ENCODE data around the gene ZBTB20. TPM values are rescaled to one million over a fixed set of nuclear protein-coding genes. Genes with fewer than 3 reads are reported as not detected.

ZBTB20 gene
- polyA plus RNA-seq, 1 of the 3 experiments (the other 2 are of a cell fraction) = 0.43 TPM

DNA sequence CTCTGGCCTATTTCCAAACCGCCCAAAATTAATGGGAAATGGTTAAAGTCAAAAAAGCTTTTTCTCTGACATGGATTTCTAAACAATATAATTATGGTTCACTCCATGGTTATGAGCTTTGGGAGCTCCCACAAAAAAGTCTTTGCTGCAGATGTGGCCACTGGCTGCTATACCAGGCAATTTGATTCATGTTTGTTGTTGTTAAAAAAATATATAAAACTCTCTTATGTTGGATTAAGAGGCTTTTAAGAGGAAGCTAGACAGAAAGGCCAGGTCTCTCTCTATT is 594.6 kb downstream of the ZBTB20 start (continued):
- TF ChIP-seq, protein P1, sequence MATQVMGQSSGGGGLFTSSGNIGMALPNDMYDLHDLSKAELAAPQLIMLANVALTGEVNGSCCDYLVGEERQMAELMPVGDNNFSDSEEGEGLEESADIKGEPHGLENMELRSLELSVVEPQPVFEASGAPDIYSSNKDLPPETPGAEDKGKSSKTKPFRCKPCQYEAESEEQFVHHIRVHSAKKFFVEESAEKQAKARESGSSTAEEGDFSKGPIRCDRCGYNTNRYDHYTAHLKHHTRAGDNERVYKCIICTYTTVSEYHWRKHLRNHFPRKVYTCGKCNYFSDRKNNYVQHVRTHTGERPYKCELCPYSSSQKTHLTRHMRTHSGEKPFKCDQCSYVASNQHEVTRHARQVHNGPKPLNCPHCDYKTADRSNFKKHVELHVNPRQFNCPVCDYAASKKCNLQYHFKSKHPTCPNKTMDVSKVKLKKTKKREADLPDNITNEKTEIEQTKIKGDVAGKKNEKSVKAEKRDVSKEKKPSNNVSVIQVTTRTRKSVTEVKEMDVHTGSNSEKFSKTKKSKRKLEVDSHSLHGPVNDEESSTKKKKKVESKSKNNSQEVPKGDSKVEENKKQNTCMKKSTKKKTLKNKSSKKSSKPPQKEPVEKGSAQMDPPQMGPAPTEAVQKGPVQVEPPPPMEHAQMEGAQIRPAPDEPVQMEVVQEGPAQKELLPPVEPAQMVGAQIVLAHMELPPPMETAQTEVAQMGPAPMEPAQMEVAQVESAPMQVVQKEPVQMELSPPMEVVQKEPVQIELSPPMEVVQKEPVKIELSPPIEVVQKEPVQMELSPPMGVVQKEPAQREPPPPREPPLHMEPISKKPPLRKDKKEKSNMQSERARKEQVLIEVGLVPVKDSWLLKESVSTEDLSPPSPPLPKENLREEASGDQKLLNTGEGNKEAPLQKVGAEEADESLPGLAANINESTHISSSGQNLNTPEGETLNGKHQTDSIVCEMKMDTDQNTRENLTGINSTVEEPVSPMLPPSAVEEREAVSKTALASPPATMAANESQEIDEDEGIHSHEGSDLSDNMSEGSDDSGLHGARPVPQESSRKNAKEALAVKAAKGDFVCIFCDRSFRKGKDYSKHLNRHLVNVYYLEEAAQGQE (IDR thresholded peaks at IDR 0.05; ENCODE audit: low read depth, low read length) = no peak
- no peak for TF ChIP-seq TAF1 (IDR thresholded peaks at IDR 0.05; ENCODE audit: borderline replicate concordance, low read depth, low read length)

DNA sequence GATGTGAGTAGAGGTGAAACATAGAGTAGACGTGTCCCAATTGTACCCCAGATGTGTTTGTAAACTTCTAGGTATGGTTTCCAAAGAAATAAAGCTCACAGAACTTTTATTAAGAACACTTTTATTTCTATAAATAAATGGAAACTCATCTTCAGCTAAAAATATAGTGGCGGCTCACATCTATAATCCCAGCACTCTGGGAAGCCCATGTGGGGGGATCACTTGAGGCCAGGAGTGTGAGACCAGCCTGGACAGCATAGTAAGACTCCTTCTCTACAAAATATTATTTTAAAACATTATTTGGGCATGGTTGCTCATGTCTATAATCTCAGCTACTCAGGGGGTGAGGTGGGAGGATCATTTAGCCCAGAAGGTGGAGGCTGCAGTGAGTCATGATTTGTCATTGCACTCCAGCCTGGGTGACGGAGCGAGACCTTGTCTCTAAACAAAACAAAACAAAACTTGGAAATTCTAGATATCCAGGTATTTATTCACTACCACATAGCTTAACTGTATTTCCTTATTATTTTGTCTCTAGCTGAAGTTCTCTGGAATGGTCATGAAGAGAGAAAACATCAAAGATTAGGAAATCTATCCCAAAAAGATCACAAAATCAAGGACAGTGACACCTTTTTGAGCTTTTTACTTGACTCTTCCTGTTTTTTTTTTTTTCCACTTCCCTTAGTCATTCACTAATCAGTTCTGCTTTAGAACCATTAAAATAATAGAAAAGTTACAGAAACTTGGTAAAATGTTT is 595.1 kb downstream of the ZBTB20 start:
- no peak overlapping the region; the same call in 1 of the 2 replicates for H3K9ac ChIP-seq
- TF ChIP-seq JUND (IDR thresholded peaks at IDR 0.05) (peak; percentile 42; the same call in 1 of the 2 replicates), FOSL2 (IDR thresholded peaks at IDR 0.05; ENCODE audit: borderline replicate concordance, low read depth) (peak; percentile 61; the same call in 1 of the 2 replicates), YY1 (IDR thresholded peaks at IDR 0.05; ENCODE audit: low read depth) (no peak)
- POLR2A ChIA-PET = no interaction called here
- H3K36me3 ChIP-seq (replicated peaks in 1 of 2; ENCODE audit: control insufficient read depth in 1 of 2, insufficient read depth in 2 of 2, low read length in 1 of 2) = no peaks in the 10 kb centered on the region
- DNase-seq = no peak
- peaks cover 14% of the 10 kb centered on the region for H3F3A ChIP-seq (replicated peaks; ENCODE audit: insufficient read depth)
- 65% methylated on average over 4 of the region's 4 CpGs for WGBS (ENCODE audit: low lambda C conversion rate)
- H3K9me3 ChIP-seq = no peaks in the 10 kb centered on the region
- CTCF ChIA-PET = no interaction called here
- H3K4me3 ChIP-seq (ENCODE audit: low read depth in 2 of 2, low read length in 1 of 2) = no peak overlapping the region
- no peaks in the 10 kb centered on the region for H3K9me2 ChIP-seq
- peak overlapping the region in 1 of 2 experiments; percentile 81; a peak in 2 of 4 replicates for H3K27ac ChIP-seq (ENCODE audit: low read depth in 2 of 2, low read length in 1 of 2)
- 0 out of 4 replicates have a peak, but pooled peaks cover 0 to 3% of the 10 kb centered on the region in 2 experiments for H3K4me1 ChIP-seq (ENCODE audit: control insufficient read depth in 1 of 2, insufficient read depth in 2 of 2, low read depth in 1 of 2, low read length in 1 of 2)
- H3K27me3 ChIP-seq (ENCODE audit: insufficient read depth) = no peaks in the 10 kb centered on the region
- H3K4me2 ChIP-seq = 0 out of 2 replicates have a peak overlapping the region, but pooled peaks have one; percentile 2
- H4K20me1 ChIP-seq (ENCODE audit: insufficient read depth) = no peaks in the 10 kb centered on the region
- no peak overlapping the region for H2AFZ ChIP-seq (ENCODE audit: low read depth)
- no peaks in the 10 kb centered on the region for H3K79me2 ChIP-seq (ENCODE audit: insufficient read depth)

DNA sequence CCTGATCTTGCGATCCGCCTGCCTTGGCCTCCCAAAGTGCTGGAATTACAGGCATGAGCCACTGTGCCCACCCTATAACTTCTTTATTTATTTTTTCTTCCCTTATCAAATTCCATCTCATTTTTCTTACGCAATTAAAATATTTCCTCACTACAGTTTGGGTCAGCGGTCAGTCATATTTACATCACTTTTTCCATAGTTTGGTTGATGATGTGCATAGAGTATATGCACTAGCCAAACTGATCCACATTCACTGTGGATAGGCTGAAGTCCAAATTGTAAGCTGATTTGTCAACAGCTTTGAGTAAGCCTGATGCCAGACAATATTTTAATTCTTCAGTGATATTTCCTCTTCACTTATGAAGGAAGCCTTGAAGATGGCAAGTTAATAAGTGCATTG is 596.9 kb downstream of the ZBTB20 start:
- no peak overlapping the region for H3K9ac ChIP-seq
- no peak overlapping the region for H3K4me3 ChIP-seq (ENCODE audit: low read depth in 2 of 2, low read length in 1 of 2)
- no peaks in the 10 kb centered on the region for H3K36me3 ChIP-seq (replicated peaks in 1 of 2; ENCODE audit: control insufficient read depth in 1 of 2, insufficient read depth in 2 of 2, low read length in 1 of 2)
- H3K4me1 ChIP-seq (ENCODE audit: control insufficient read depth in 1 of 2, insufficient read depth in 2 of 2, low read depth in 1 of 2, low read length in 1 of 2) = 0 out of 4 replicates have a peak, but pooled peaks cover 0 to 3% of the 10 kb centered on the region in 2 experiments
- H2AFZ ChIP-seq (ENCODE audit: low read depth) = no peak overlapping the region
- no peaks in the 10 kb centered on the region for H4K20me1 ChIP-seq (ENCODE audit: insufficient read depth)
- ChIA-PET CTCF (no interaction called here), POLR2A (no interaction called here)
- no peak overlapping the region for H3K27ac ChIP-seq (ENCODE audit: low read depth in 2 of 2, low read length in 1 of 2)
- no peak for DNase-seq
- WGBS (ENCODE audit: low lambda C conversion rate) = 90% methylated on average over 4 of the region's 4 CpGs
- H3K9me3 ChIP-seq = no peaks in the 10 kb centered on the region
- no peaks in the 10 kb centered on the region for H3K9me2 ChIP-seq
- H3F3A ChIP-seq (replicated peaks; ENCODE audit: insufficient read depth) = peaks cover 21% of the 10 kb centered on the region
- H3K4me2 ChIP-seq = no peak overlapping the region
- no peaks in the 10 kb centered on the region for H3K27me3 ChIP-seq (ENCODE audit: insufficient read depth)
- no peak for TF ChIP-seq ELF1 (IDR thresholded peaks at IDR 0.05)
- no peak for TF ChIP-seq TAF1 (IDR thresholded peaks at IDR 0.05; ENCODE audit: borderline replicate concordance, low read depth, low read length)
- no peak for TF ChIP-seq POLR2AphosphoS5 (IDR thresholded peaks at IDR 0.05; ENCODE audit: low read depth, low read length)
- TF ChIP-seq YY1 (IDR thresholded peaks at IDR 0.05; ENCODE audit: low read depth) = no peak
- TF ChIP-seq GATA2 (CRISPR knock-in tag; IDR thresholded peaks at IDR 0.05) = no peak
- TF ChIP-seq FOSL2 (IDR thresholded peaks at IDR 0.05; ENCODE audit: borderline replicate concordance, low read depth) = no peak
- TF ChIP-seq FOXJ3 (CRISPR knock-in tag; IDR thresholded peaks at IDR 0.05) = no peak
- TF ChIP-seq, protein P1 (IDR thresholded peaks at IDR 0.05; ENCODE audit: low read depth, low read length) = no peak
- no peak for TF ChIP-seq FOXM1 (IDR thresholded peaks at IDR 0.05; ENCODE audit: low read depth)
- TF ChIP-seq, protein P2, sequence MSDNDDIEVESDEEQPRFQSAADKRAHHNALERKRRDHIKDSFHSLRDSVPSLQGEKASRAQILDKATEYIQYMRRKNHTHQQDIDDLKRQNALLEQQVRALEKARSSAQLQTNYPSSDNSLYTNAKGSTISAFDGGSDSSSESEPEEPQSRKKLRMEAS (IDR thresholded peaks at IDR 0.05; ENCODE audit: low read depth) = no peak
- no peaks in the 10 kb centered on the region for H3K79me2 ChIP-seq (ENCODE audit: insufficient read depth)

Measured in SK-N-SH (cell line).